Muscle of back (tissue), 11 donors: ENCODE results near the gene GPR157. TPM values are rescaled to one million over a fixed set of nuclear protein-coding genes. Genes with fewer than 3 reads are reported as not detected.
A peak's percentile ranks its signal among the peaks of the same experiment; 100 is the strongest.

Source experiments
- DNase-seq, 3 donors: peaks; one replicate each; pipeline versions ENCODE4 v3.0.0 to v3.0.0-alpha.2; 2013
- polyA plus RNA-seq, 10 donors: library from polyadenylated mRNA; unstranded; fragments of 120-200 nt; gene quantifications; one replicate each; pipeline ENCODE4 v1.2.1, GENCODE V29; 2013; ENCODE audit not compliant: insufficient read length in 10 of 10

GPR157 gene
- polyA plus RNA-seq, 10 donors: 0.67 to 3.8 (median 1.2) TPM

- DNase-seq: no peak
Observed at GRCh38 chr1:9087411-9088125, 41.3 kb downstream of the GPR157 start.

DNA sequence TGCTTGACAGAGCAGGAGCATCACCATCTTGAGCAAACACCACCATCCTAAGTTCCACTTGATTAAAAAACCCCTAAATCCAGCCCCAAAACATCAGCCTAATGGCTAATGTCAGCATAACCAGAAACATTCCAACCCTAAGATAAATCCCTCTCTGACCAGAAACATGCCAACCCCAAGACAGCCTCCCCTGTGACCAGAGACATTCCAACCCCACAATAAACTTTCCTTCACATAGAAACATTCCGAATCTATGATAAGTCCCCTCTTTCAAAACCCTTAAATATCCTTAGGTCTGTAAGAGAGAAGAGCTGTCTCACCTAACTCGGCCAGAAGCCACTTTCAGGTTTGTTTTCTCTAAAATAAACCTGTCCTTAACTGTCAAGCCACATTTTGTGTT, 42.1 kb downstream of the GPR157 start:
- DNase-seq: no peak

DNA sequence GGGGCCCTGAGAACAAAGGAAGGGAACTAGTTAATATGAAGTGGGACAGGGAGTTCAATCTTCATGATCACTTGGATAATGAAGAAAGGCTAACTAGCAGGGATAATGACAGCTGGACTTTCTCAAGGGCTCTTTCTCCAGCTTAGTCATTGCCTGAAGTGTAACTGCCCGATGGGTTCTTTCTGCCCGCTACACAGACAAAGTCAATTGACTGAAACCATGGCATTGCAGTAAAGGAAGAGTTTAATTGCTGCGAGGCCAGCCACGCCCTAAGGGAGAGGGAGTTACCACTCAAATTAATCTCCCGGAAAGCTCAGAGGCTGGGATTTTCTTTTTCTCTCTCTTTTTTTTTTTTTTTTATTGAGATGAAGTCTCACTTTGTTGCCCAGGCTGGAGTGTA, 42.9 kb downstream of the GPR157 start:
- DNase-seq: no peak

DNA sequence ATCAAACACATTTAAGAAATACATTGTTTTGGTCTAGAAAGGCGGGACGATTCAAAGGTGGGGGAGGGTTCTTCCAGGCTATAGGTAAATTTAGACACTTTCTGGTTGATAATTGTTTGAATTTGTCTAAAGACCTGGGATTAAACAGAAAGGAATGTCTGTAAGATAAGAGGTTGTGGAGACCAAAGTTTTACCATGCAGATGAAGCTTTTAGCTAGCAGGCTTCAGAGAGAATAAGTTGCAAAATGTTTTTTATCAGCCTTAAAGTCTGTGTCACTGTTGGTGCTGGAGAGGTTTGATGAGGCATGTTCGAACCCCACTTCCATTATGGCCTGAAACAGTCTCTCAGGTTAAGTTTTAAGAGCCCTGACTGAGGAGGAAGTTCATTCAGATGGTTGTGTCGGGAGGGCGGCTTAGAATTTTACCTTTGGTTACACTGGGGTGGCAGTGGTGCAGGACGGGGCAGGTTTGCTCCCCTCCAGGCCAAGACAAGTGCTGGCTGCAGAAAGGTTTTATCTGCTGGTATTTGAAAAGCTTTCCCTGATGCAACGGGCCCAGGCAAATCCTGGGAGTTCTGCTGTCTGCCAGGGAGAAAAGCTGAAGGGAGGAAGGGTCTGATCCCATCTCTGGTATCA, 43.5 kb downstream of the GPR157 start:
- DNase-seq: no peak

DNA sequence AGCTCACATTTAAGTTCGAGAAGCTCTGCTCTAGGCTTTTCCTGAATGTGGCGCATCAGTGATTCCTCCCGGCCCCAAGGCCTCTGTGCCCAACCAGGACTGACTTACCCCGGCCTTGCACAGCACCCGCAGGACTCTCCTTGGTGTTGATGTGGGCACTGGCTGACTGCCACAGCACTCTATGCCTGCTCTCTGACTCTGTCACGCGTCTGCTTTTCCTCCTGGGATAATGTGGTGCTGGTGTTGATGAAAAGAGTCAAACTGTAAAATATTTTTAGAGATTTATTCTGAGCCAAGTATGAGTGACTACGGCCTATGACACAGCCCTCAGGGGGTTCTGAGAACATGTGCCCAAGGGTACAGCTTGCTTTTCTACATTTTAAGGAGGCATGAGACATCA, 44.0 kb downstream of the GPR157 start:
- no peak for DNase-seq

DNA sequence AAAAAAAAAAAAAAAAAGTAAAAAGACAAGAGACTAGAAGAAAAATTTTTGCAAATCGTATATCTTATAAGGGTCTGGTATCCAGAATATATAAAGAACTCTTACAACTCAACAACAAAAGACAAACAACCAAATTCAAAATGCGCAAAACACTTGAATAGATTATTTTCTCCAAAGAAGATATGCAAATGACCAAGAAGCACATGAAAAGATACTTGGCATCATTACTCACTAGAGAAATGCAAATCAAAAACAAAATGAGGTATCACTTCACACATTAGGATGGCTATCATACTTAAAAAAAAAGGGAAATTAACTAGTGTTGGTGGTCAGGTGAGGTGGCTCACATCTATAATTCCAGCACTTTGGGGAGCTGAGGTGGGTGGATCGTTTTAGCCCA, 47.4 kb downstream of the GPR157 start:
- no peak for DNase-seq

GRCh38 chr1:9080705-9081291, 48.1 kb downstream of the GPR157 start:
- no peak for DNase-seq

- no peak for DNase-seq
Observed at GRCh38 chr1:9079988-9080704, 48.8 kb downstream of the GPR157 start.

DNA sequence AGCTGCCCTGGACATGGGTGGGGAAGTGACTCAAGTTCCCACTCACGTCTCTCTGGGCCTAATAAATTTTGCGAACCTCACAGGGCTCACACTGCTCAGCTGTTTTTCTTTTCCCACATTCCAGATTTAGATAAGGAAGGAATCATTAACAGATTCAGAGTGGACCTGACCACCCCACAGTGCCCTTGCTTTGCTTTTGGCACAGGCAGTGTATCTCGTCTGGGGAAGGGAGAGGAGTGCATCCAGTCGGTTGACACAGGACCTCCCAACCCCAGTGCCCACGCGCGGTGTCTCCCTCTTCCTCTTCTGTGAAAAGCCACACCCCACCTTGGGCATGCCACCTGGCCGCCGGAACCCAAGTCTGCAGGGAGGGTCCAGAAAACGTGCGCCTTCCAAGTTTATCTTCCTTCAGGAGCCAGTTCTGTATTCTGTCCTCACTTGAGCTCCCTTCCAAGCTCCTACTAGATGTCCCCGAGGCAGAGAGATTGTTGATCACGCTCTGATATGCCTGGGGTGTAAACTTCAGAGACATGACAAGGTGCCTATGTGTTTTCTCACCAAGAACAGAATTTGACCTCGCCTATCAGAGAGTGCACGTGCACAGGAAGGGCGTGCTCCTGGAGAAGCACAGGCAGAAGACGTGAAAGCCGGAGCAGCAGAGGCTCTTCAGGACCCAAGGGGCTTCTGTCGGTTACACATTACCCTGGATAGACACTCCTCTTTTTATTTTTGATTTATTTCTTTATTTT, 50.0 kb downstream of the GPR157 start:
- no peak for DNase-seq

- DNase-seq: peak in 1 of 3 donors; percentile 45
Observed at GRCh38 chr1:9078015-9078751, 50.7 kb downstream of the GPR157 start.

DNA sequence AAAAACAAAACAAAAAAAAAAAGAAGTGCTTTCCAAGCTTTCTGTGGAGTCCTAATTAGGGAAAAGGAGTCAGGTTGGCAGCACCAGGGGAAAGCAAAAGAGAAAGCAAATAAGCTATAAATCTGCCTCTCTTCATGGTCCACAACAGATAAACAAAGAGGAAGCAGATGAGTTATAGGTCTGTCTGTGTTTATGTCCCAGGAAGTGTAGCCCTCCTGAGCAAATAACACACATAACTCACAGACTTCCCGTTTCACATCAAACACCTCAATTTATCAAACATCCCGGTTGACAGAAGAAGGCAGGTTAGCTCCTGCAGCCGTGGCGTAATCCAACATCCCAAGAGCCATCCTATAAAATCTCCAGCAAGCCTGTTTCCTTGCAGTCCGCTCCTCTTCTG, 53.9 kb downstream of the GPR157 start:
- no peak for DNase-seq

DNA sequence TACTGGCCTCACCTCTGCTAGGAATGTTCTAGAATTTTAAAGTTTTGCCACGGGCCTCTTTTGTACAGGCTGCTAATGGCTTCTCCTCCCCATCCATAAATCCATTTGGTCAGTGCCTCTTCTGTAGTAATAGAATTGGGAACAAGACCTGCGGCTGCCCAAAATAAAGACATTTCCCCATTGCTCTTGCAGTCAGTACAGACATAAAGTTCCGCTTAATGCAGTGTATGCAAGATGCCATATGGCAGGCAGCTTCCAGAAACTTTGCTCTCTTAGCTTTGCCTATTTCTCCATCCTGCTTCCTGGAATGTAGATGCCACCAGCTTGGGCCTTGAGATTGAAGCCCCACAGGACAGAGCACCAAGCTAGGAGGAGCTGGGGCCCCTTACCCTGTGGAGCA, 55.8 kb downstream of the GPR157 start:
- DNase-seq: no peak

DNA sequence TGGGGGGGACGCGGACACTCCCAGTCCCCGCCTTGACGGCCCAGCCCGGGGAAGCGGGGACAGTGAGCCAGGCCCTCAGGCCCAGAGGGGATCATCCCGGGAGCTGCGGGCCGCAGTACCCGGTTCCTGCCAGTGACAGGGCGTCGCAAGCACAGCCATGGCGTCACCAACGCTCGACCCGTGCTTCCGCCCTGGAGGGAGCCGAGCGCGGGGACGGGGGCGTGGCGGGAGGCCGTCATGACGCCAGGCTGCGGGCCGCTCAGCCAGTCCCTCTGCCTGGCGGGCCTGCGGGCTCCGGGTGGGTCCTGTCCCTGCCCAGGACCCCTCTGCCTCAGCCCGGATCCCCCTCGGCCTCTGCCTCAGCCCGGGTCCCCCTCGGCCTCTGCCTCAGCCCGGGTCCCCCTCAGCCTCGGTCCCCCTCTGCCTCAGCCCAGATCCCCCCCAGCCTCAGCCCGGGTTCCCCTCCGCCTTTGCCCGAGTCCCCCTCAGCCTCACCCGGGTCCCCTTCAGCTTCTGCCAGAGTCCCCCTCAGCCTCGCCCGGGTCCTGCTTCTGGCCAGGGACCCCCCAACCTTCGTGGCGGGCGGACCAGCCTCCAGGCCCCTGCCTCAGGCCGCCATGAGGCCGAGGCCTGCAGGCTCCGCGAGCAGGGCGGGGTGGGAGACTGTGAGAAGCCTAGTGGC, 57.2 kb downstream of the GPR157 start:
- no peak for DNase-seq

DNA sequence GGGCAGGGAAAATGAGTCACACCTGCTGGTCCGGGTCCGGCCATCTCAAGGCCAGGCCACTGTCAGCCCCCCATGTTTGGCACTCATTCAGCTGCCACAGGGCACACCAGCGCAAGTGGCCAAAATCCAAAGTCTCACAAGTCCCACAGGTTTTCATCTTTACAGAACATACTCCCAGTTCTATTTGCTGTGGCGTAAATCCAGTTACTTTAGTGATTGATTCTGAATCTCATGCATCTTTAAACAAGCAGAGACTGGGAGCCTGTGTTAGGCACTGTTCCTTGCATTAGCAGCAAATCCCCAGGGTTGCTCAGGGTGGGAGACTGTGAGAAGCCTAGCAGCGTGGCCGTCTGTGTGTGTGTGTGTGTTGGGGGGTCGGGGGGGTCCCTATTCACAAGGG, 58.4 kb downstream of the GPR157 start:
- no peak for DNase-seq

DNA sequence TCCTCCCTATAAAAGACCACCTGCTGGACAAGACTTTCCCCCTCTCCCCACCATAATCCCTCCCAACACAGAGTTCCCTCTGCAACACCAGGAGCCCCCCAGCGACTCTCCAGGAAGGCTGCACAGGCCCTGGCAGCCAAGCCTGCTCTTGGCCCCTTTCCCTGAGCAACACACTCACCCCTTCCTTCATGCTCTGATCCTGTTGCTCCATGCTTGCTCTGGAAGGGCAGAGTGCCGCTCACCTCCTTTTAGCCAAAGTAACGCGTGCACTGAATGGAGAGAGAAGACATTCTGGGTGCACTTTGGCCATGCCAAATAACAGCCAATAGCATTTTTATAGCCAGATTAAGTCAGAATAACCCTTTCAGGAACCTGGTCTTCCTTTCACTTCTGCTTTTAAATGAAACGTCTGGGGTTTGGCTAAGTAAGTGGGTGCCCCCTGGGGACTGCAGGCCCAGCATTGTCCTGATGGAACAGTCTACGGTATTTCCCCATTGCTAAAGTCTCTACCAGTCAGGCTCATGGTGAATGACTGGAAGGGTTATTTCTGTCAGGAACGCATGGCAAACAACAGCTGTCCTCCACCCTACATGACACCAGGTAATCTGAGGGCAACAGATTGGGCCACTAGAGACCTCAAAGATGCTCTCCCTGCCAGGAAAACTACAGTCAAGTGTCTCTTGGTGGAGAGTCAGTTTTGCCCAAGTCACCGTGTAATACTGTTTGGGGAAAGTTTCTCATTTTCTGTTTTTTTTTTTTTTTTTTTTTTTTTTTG, 59.4 kb downstream of the GPR157 start, which contains the start of gene SLC2A5:
SLC2A5 (minus strand) TSS at position 310 of the 775 bp plus-strand sequence; CDS start at position 211, 99 bp downstream.
- DNase-seq: peak; percentile 45 to 69 (median 49)

GRCh38 chr1:9068981-9069325, 59.9 kb downstream of the GPR157 start:
- peak in 1 of 3 donors; percentile 35 for DNase-seq

DNA sequence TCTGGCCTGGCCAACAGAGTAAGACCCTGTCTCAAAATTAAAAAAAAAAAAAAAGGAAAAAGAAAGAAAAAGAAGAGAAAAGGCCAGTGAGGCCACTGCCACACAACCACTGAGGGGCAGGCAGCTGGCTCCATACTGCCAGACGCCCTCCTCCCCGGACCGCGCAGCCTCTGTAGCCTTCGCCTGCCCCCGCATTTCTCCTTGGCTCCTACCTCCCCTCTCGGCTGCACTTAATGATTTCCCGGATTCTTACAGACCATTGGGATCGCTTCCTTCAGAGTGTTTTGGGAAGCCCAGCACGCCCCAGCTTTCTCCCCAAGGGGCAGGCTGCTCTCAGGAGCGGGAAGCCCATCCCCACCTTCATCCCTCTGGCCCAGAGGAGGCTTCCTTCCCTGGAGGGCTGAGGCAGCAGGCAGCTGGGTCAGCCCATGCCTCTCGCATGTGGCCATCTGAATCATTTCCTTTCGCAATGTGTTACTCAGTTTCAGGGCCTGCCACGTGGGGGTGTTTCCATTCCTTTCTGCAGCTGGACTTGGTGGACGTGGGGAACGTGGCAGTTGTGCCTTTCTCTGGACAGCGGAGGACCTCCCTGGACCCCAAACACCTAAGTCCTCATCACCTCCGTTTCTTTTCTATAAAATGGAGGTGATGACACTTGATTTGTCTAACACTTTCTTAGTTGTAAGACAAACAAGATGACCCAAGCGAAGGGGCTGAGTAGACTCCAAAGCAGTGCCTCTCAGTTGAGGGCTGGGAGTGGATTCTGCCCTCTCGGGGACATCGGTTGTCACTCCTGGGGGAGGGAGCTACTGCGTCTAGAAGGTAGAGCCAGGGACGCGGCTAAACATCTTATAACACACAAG, 61.7 kb downstream of the GPR157 start:
- DNase-seq: peak; percentile 38 to 77 (median 77)

DNA sequence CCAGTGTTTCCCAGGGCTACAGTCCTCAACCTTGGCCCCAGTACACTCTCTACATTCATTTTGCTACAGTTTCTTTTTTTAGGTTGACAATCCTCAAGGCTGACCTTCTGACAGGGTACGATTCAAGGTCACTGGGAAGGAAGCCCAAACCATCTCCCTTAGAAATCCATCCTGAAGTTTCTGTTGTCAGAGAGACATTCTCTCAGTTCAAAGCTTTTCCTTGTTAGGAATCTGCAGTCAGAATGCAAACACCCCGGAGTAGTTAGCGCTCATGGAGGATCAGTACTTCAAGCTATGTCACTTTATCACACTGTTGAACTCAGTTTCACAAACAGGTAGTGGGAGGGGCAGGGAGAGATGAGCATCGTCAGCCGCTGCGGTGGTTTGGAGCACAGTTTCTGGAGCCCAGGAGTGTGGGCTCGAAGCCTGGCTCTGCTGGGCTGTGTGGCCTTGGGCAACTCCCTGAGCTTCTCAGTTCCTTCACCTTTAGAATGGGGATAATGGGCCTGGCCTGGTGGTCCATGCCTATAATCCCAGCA, 63.6 kb downstream of the GPR157 start:
- DNase-seq: no peak
